ENCODE results near the gene MSI2.
A peak's percentile ranks its signal among the peaks of the same experiment; 100 is the strongest.

Gene MSI2

DNA sequence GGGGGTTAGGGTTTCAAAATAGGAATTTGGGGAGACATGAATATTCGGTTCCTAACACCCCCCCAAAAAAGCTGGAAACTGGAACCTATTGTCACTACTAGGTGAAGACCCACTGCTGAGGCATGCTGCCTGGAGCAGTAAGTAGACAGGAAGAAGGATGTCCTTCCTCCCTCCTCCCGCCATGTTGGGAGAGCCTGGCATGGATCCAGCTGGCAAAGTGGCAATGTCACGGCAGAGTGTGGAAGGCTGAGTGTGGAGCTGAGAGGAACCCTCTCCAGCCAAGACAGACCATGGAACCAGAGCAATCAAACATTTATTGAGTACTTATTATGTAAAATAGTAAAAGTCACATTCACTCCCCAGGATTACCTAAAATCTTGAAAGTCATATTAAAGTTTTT lies 439.7 kb downstream of the MSI2 start:
- no peak for DNase-seq (ENCODE audit: extremely low spot score)
- CTCF ChIA-PET, result no interaction called here
- POLR2A ChIA-PET, result no interaction called here
- no peak for TF ChIP-seq SP1 (IDR thresholded peaks at IDR 0.05)
- TF ChIP-seq LEF1 (IDR thresholded peaks at IDR 0.05; ENCODE audit: borderline replicate concordance), result no peak
- no peak for TF ChIP-seq ELF4 (IDR thresholded peaks at IDR 0.05)
- no peak for TF ChIP-seq ZNF384 (IDR thresholded peaks at IDR 0.05)
- no peak for TF ChIP-seq TARDBP (IDR thresholded peaks at IDR 0.05)
- no peak for TF ChIP-seq HDGF (IDR thresholded peaks at IDR 0.05; ENCODE audit: borderline replicate concordance)
- TF ChIP-seq, protein P1, sequence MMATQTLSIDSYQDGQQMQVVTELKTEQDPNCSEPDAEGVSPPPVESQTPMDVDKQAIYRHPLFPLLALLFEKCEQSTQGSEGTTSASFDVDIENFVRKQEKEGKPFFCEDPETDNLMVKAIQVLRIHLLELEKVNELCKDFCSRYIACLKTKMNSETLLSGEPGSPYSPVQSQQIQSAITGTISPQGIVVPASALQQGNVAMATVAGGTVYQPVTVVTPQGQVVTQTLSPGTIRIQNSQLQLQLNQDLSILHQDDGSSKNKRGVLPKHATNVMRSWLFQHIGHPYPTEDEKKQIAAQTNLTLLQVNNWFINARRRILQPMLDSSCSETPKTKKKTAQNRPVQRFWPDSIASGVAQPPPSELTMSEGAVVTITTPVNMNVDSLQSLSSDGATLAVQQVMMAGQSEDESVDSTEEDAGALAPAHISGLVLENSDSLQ (IDR thresholded peaks at IDR 0.05), result no peak
- TF ChIP-seq NFRKB (IDR thresholded peaks at IDR 0.05), result no peak
- no peak for TF ChIP-seq FOXA1 (IDR thresholded peaks at IDR 0.05)
- TF ChIP-seq L3MBTL2 (conservative IDR thresholded peaks at IDR 0.05), result no peak
- TF ChIP-seq BHLHE40 (IDR thresholded peaks at IDR 0.05; ENCODE audit: borderline replicate concordance), result no peak
- no peak for TF ChIP-seq ARNT (IDR thresholded peaks at IDR 0.05)
- TF ChIP-seq FOXM1 (IDR thresholded peaks at IDR 0.05; ENCODE audit: borderline replicate concordance), result no peak
- no peak for TF ChIP-seq FOXK2 (IDR thresholded peaks at IDR 0.05)

DNA sequence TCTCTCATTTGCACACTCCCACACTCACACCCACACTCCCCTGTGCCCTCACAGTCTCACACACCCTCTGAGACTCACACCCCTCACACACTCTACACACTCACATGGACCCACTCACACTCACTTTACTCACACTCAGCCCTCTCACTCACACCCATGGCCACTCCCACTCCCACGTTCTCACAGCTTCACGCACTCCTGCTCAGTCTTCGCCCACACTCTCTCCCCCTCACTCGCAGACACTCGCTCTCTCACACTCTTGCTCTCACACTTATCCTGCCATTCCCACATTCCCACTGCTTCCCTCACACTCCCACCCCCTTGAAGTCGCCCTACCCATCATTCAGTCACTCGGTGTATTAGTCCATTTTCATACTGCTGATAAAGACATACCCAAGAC lies 440.9 kb downstream of the MSI2 start:
- TF ChIP-seq SUZ12 (IDR thresholded peaks at IDR 0.05) (no peak), LEF1 (IDR thresholded peaks at IDR 0.05; ENCODE audit: borderline replicate concordance) (no peak), ARNT (IDR thresholded peaks at IDR 0.05) (no peak)
- ChIA-PET CTCF (no interaction called here), POLR2A (no interaction called here)
- DNase-seq (ENCODE audit: extremely low spot score), result no peak

DNA sequence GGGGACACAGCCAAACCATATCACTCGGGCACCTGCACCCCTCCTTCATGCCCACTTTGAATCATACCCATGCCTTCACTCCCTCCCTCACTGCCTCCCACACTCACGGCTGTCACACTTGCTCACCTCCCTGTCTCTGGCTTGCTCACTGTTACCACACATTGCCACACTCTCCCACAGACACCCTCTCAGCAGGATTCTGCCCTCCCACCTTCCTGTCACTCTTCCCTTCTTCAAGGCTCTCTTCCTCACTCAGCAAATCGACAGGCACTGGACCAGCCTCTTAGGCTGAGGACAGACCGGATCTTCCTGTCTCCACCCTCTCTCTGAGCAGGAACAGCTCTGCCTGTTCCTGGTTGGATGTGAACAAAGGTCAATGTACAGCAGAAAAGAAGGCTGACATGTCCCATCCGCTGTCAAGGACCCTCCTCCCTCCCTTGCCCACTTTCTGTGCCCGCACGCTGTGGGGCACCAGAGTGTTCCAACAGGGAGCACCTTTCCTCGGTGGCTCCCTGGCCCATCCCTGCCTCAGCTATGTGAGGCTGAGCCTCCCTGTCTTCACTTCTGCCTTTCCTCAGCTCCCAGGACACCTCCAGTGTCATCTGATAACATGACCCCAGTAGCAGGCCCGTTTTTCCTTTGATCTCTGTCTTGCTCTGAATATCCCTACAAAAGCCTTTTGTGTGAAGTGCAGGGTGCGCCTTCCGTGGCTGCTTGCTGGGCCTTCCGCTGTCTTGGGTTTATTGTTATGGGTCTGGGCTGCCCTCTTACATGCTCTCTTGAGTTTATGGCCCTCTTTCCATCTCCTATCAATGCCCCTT lies 441.8 kb downstream of the MSI2 start:
- no peak for DNase-seq (ENCODE audit: extremely low spot score)
- TF ChIP-seq TARDBP (IDR thresholded peaks at IDR 0.05), result no peak
- no peak for TF ChIP-seq FOXM1 (IDR thresholded peaks at IDR 0.05; ENCODE audit: borderline replicate concordance)
- CTCF ChIA-PET, result no interaction called here
- POLR2A ChIA-PET, result no interaction called here

DNA sequence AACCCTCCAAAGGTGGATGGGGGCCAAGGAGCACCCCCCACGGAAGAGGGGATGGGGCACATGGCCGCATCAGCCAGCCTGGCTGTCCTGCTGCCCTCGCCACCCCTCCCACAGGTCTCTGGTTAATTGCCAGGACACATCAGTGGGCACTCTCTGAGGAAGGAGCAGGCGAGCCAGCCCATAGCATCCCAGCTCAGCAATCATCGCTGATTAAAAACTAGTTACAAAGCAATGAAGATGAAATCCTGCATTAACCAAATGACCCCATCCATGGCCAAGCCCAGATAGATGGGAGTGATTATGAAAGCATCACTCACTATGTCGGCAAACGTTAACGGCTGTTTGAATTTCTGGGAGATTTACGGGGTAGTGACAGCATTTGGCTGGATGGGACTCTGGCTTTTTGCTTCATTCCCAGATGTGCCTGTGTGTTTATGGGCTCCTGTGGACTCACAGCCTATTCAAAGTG lies 443.5 kb downstream of the MSI2 start:
- no peak for DNase-seq (ENCODE audit: extremely low spot score)
- ChIA-PET POLR2A (no interaction called here), CTCF (no interaction called here)
- TF ChIP-seq, protein P1 (IDR thresholded peaks at IDR 0.05), result peak; percentile 61
- TF ChIP-seq ARNT (IDR thresholded peaks at IDR 0.05), result no peak

DNA sequence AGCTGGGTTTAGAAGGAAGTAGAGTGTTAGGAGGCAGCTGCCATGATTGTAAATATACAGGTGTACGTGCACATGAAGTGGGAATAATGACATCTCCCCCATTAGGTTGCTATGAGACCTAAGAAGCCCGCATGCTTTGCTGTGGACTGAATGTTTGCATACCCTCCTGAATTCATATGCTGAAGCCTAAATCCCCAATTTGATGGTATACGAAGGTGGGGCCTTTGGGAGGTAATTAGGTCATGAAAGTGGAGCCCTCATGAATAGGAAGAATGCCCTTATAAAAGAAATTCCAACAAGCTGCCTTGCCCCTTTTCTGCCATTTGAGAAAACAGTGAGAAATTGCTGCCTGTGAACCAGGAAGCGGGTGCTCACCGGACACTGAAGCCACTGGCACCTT lies 444.8 kb downstream of the MSI2 start:
- POLR2A ChIA-PET, result no interaction called here
- CTCF ChIA-PET, result no interaction called here
- TF ChIP-seq SP1 (IDR thresholded peaks at IDR 0.05) (no peak), FOXA1 (IDR thresholded peaks at IDR 0.05) (no peak), ELF4 (IDR thresholded peaks at IDR 0.05) (no peak), CTBP1 (IDR thresholded peaks at IDR 0.05; ENCODE audit: borderline replicate concordance) (no peak), ARNT (IDR thresholded peaks at IDR 0.05) (no peak), NFRKB (IDR thresholded peaks at IDR 0.05) (no peak), SUZ12 (IDR thresholded peaks at IDR 0.05) (no peak)
- TF ChIP-seq, protein P1 (IDR thresholded peaks at IDR 0.05), result no peak
- DNase-seq (ENCODE audit: extremely low spot score), result no peak

DNA sequence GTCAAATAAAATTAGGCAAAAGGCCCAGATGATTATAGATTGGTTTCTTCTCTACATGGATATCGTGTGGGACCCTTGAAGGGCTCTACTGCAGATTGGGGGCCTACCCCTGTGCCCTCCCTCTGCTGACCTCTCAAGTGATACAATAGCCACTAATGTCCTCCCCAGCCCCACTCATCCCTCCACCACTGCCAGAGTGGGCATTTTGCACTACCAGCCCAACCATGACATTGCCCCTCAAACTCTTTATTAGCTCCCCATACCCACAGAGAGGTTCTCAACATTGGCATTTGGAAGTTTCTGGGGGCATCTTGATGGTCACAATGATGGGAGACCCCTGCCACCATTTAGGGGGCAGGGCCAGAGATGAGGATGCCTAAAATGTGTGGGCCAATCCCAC lies 446.9 kb downstream of the MSI2 start:
- ChIA-PET POLR2A (no interaction called here), CTCF (no interaction called here)
- TF ChIP-seq SP1 (IDR thresholded peaks at IDR 0.05) (no peak), SUZ12 (IDR thresholded peaks at IDR 0.05) (no peak)
- no peak for DNase-seq (ENCODE audit: extremely low spot score)

DNA sequence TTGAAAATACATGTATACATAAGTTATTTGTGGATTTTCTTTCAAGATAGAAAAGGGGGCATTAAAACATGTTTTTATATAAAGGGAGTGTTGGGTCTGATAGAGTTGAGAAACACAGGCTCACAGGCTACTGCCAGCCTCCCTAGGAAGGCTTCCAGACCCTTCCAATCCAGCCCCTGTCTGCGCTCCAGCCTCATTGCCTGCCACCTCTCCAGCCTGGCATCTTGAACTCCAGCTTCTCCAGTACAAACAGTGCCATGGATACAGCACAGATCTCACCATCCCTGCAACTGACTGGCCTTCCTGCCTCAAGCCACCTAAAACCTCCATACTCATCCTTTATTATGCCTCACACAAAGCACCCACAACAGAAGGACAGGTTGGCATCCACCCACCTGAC lies 448.1 kb downstream of the MSI2 start:
- no peak for DNase-seq (ENCODE audit: extremely low spot score)
- ChIA-PET CTCF (no interaction called here), POLR2A (no interaction called here)
- TF ChIP-seq ARNT (IDR thresholded peaks at IDR 0.05) (no peak), SUZ12 (IDR thresholded peaks at IDR 0.05) (no peak), LEF1 (IDR thresholded peaks at IDR 0.05; ENCODE audit: borderline replicate concordance) (no peak)

All from HEK293T (cell line).